ENCODE results near the gene ADAMTSL3.

Gene ADAMTSL3

DNA sequence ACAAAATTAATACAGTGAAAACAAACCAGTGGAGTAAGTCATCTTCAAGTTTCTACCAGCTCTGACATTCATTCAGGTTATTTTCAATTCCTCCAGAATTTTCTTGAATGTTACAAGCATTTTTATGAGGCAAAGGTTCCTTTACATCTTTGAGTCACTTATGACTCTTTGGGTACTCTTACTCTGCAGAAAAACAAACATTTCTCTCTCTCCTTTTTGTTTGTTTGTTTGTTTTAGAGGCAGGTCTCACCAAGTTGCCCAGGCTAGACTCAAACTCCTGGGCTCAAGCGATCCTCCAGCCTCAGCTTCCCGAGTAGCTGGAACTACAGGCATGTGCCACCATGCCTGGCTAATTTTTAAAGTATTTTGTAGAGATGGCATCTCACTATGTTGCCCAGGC, 233.5 kb downstream of the ADAMTSL3 start:
- no peak for DNase-seq

DNA sequence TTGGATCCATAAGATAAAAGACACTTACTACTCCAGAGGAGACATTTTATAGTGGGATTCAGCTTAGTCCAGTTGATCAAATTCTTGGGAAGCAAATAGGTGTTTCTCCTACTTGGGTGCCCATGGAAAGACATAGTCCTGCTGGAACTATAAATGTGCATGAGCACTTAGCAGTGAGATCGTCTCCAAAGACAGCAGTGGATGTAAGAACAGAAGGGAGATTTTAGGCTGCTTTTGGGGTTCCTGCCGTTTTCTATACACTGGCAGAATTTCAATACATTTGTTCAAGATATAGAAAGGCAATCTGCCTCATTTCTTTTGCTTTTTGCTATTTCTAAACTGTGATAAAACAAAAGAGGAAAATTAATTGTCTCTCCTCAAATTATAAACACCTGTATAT, 234.0 kb downstream of the ADAMTSL3 start:
- no peak for DNase-seq

DNA sequence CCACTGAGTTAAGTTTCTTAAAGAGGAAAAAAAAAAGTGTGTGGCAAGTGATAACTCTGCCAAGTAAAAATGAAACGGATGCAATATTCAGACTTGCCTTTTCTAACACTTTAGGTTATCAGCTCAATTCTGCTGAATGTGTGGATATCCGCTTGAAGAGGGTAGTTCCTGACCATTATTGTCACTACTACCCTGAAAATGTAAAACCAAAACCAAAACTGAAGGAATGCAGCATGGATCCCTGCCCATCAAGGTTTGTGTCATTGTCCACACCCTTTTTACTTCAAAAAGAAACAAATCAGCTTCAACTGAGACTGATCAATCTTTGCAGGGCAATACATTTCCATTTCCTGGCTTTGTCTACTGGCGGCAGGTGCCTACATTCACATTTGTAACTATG, 236.1 kb downstream of the ADAMTSL3 start:
- no peak for DNase-seq

DNA sequence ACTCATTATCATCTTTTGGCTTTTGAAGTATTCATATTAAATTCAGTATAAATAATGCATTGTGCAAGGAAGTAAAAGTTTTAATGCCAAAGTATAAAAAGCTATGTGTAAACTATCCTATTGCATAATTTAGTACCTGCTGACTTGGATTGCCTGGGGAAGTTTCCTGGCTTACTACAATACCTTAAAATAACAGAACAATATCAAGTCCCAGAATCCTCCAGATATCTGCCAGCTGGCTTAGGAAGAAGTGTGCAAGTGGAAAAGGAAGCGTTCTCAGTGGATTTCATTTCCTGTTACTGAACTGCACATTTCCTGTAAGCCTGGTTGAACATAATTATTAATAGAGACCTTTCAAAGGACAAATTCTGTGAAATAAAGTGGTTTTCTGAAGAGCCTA, 236.7 kb downstream of the ADAMTSL3 start:
- no peak for DNase-seq

DNA sequence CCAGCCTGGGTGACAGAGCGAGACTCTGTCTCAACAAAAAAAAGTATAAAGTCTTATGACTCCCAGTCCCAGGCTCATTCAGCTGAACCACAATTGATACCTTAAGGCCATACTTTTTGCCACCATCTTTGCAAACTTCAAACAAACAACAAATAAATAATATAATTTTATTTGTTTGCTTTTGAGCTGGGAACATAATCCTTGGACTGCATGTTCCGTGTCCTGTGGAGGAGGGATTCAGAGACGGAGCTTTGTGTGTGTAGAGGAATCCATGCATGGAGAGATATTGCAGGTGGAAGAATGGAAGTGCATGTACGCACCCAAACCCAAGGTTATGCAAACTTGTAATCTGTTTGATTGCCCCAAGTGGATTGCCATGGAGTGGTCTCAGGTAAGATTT, 238.6 kb downstream of the ADAMTSL3 start:
- DNase-seq = no peak

DNA sequence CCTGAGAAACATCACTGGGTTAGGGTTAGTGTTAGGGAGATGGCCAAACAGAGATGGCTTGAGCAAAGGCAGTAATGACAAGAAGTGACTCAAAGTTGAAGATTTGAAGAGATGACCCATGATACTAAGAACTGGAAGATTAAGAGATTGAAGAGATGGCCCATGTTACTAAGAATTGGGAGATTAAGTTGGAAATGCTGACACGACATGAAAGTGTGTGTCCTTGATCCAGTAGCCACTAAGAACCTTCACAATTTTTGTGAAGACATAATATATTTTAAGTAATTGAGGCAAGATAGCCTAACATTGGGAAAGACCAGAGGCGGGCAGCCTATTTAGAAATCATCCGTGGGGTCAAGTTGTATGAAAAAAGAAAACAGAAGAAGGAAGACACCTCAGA, 239.4 kb downstream of the ADAMTSL3 start:
- DNase-seq = no peak

DNA sequence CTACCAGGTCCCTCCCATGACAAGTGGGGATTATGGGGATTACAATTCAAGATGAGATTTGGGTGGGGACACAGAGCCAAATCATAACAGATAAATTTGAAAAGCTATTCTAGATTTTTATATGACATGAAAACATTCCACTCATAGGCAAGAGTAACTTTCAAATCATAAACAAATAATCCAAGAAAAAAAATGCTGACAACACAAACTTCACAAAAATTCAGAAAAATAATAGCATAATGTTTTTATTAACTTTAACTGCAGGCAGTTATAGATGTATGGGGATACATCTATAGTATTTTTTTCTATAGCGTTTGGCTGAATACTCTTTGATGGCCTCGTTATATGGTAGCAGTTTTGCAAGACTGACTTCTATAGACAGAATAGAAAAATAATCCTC, 243.1 kb downstream of the ADAMTSL3 start:
- no peak for DNase-seq

DNA sequence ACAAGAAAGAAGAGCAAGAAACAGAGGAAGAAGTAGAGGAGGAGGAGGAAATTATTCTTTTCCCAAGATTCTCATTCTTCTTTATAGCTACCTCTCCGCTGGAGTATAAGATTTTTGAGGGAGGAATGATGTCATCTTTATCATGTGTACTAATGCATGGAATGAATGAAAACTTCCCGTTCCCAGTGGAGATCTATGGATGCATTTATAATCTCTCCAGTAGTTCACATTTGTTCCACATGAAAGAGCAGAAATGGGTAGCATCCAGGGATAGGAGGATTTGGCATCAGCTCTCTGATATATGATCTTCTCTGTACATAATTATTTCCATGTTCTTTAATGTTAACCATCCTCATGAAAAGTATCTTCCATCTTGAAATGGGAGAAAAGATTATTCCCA, 244.4 kb downstream of the ADAMTSL3 start:
- no peak for DNase-seq

DNA sequence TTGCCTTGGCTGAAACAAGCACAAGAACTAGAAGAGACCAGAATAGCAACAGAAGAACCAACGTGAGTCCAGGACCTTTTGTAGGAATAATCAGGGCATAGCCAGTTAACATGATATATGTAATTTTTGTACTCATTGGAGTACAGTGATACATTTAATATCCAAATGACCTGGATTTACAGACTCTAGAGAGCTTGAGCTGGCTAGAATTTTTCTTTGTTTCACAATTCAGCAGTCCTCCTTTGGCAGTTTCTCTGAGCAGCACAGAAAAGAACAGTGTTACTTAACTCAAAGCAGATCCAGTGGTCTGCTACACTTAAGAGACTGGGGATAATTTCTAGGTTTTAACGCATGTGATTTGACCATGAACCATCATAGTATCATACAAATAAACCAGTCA, 245.7 kb downstream of the ADAMTSL3 start:
- no peak for DNase-seq

DNA sequence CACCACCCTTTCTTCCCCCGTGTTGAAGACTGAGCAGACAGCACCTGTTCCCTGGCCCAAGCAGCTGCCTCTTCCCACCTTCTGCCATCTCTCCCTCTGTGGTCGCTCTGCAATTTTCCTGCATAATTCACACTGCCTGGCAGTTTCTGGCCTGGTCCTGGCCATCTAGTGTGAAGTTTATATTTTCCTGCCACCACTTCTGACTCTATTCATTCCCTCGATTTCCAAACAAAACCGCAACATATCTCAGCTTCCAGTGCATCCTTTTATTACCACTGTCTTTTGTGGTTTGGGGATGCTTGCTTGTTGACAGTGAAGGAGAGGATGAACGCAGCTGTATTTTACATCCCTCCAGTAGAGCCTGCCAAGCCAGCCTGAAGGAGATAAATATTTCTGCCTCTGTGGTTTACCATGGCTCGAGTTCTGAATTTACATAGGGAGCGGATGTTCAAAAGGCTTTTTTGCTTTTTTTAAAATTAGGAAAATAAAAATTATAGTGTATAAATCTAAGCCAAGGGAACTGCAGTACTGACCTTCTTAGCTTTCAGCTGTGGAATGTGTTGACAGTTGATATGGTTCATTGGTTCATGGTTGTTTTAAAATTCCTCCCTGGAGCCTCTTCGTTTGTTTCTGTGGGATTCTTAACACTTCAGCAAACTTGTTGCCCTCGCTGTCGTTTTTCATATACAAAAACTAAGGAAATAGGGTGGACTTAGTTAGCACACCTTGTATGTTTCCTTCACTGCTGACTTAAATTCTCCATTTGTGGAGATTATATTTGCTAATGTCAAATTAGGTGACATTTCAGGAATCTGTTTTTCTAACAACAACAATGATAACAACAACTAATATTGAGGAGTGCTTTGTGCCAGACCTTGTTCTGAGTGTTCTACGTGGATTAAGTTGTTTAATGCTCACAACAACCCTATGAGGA, 250.5 kb downstream of the ADAMTSL3 start:
- DNase-seq = no peak

DNA sequence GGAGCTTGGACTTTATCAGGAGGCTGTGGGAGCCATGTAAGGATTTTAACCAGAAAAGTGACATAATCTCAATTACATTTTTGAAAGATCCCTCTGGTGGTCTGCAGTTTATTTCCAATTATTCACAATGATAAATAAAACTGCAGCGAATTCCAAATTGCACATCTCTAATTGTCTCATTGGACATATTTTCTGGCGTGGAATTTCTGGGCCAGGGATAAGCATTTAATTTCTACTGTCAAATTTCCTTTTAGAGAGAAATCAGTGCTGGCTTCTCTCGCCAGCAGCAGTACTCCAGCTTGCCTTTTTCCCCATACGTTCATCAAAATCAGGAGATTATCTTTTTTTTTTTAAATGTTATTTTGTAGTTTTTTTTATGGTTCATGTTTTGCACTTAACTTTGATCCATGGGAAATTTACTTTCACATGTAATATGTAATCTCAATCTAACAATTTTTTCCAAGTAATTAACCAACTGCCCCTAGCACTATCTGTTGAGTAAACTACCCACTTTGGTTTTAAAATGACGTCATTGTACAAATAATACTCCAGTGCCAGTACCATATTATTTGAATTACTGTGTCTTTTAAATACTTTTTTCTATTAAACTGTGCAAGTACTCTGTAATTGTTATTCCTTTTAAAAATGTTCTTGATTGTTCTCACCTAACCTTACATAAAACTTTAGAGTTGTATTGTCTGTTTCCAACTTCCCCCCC, 251.8 kb downstream of the ADAMTSL3 start:
- DNase-seq = no peak

DNA sequence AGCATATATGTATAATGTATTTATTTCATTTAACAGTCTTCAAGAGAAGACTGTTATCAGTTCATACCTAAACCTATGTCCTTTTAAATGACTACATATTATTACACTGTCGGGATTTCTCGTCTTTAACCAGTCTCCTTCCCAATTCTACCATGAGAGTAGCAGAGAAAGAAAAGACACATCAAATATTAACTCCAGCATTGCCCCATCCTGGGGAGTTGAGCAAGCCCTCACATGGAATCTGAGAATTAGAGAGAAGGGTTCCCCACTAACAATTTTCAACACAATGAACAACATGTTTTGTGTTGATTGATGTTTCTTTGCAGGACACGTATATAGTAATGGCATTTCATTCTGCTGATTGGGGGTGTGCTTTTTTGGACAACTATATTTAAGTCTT, 257.4 kb downstream of the ADAMTSL3 start:
- DNase-seq = no peak

DNA sequence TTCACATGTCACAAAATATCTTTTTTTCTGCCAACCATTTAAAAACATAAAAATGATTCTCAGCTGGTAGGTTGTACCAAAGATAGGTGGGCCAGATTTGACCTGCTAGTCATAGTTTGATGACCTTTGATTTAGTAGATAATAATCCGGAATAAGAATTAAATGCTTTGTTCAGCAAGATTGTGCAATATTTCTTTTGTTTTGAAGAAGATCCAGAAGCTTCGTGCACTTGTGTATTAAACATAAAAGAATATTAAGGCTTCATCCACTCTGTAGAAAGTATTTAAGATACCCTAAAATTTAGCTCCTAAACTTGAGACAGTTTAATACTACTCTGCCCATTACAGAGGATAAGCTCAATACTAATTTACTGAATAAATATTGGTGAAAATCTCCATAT, 258.4 kb downstream of the ADAMTSL3 start:
- no peak for DNase-seq

DNA sequence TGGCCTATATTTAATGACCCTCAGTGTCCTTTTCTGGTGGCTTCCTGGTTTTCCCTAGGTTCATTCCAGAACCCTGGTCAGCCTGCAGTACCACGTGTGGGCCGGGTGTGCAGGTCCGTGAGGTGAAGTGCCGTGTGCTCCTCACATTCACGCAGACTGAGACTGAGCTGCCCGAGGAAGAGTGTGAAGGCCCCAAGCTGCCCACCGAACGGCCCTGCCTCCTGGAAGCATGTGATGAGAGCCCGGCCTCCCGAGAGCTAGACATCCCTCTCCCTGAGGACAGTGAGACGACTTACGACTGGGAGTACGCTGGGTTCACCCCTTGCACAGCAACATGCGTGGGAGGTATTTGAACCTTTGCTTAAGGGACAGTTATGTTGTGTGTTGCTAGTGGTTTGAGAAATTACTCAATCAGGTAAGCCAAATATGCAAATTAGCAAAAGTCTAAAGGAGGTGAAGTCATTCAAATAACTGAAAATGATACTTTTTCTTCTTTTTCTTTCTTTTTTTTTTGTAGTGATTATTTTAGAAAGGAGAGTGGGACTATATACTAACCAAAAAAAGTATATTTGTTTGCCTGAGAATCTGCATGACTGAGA, 259.2 kb downstream of the ADAMTSL3 start:
- no peak for DNase-seq

DNA sequence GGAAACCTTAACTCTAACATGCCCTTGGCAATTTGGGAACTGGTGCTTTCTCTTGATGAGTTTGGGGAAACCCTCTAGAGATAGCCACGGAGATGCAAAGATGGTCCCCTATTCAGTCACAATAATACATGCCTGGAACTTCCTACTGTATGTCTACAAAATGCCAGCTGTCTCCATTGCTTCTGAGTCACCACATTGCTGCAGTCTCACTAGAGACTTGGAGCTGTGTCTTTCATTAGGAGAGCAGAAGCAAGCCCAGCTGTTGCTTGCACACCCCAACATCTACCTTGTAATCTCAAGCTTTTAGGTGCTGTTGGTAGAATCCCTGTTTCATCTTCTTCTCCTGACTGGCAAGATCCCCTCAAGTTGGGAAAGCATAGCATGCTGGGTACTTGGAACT, 261.0 kb downstream of the ADAMTSL3 start:
- no peak for DNase-seq

DNA sequence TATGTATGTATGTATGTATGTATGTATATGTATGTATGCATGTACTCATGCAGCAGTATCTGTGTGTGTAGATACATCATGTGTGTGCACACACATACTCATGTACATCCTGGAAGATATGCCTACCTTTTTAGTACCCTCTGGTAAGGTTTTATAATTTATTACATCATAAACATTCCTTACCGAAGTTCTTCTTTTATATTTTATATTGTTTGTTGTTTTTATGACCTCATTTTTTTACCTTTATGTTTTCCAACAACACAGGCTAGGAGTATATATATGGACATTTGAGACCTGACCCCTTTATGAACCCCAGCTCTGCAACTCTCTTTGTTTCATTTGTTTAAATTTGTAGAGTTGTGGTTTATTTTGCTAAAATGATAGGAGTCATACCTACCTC, 263.5 kb downstream of the ADAMTSL3 start:
- DNase-seq = no peak

DNA sequence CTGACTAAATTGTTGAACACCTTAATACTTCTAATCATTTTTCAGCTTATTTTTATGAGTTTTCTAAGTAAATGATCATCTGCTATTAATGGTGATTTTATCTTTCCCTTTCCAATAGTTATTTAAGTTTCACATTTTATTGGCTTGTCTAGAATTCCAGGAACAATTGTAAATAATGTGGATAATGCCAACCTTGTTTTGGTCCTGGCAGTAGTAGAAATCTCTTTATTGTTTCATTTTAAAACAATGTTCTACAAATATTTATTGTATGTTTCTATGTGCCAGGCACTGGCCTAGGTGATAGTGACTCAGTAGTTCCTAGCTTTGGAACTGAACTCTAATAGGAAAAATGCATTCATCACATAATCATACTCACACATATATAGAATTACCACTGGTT, 264.1 kb downstream of the ADAMTSL3 start:
- no peak for DNase-seq

DNA sequence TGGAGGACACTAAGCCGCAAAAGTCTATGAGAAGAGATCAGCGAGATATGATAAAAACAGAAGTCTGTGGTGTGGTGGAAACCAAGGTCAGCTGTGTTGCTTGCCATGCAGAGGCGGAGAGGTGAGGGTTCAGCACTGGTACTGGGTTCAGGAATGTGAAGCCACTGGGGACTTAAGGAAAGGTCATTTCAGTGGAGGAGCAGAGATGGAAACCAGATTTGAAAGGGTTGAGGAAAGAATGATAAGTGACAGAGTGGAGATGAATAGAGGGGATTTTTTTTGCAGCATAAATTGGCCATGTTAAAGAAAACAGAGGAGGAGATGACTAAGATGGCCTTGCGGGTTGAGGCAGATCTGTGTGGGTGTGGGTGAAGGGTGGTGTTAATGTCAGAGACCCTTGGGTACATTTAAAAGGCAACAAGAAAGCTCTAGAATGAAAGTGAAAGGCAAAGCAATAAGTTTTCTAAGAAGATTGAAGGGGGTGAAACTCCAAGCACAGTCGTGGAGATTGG, 265.5 kb downstream of the ADAMTSL3 start:
- DNase-seq = peak; percentile 25 to 26

DNA sequence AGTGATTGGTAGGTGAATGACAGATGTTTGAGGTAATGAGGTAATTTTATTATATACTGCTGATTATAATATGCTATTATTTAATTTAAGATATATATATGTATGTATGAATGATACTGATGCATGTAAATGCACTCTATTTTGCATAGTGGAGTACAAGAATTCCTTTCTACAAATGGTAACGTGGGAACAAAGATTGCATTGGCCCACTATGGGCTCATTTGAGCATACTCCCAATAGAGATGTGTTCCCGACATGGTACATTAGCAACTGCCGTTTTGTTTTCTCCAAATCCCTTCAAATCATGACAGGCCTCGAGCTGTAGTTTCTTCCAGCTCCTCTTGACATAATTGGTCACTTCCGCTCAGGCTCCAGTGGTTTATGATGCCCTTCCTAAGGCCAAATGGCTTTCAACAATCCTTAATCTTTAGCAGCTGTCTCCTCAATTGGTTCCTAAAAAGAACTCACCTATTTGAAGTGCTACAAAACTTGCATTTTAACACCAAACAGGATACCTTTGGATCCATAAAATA, 266.1 kb downstream of the ADAMTSL3 start:
- no peak for DNase-seq

DNA sequence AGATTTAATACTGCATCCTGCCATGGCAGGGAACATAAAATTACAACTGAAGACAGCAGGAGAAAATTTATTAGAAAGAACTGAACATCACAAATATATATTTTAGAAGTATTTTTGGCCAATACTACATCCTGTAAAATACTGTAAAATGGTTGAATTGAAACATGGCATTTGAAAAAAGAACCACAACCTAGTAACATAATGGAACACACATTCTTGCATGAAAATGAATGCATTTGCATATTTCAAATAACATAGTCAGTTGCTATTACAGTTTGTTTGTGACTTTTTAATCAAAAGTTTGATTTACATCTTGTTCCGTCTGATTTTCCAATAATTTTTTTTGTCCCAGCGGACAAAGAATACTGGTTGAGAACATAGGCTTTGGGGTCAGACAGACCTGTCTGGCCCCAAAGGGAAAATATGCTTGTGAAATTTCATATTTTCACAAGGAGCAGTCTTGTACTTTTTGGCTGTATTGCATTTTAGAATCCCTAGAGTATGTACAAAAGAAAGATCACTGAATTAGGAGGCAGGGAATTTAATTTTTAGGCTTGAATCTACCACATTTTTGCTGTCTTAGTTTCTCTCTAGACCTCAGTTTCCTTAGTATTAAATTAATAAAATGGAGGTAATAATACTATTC, 268.8 kb downstream of the ADAMTSL3 start:
- DNase-seq = no peak

DNA sequence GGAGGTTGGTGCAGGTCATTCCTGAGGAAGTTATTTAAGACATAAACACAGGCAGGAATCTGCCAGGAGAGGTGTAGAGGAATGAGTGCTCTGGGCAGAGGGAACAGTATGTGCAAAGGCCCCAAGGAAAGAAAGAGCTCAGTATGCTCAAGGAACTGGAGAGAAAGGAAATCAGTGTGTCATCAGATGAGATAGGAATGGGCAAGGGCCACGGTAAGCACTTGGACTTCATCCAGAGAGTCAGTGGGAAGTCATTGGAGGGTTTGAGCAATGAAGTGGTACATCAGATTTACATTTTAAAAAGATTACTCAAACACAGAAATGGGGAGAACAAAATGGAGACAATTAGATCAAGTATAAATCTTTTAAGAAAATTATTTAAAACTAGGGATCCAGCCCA, 272.2 kb downstream of the ADAMTSL3 start:
- no peak for DNase-seq

DNA sequence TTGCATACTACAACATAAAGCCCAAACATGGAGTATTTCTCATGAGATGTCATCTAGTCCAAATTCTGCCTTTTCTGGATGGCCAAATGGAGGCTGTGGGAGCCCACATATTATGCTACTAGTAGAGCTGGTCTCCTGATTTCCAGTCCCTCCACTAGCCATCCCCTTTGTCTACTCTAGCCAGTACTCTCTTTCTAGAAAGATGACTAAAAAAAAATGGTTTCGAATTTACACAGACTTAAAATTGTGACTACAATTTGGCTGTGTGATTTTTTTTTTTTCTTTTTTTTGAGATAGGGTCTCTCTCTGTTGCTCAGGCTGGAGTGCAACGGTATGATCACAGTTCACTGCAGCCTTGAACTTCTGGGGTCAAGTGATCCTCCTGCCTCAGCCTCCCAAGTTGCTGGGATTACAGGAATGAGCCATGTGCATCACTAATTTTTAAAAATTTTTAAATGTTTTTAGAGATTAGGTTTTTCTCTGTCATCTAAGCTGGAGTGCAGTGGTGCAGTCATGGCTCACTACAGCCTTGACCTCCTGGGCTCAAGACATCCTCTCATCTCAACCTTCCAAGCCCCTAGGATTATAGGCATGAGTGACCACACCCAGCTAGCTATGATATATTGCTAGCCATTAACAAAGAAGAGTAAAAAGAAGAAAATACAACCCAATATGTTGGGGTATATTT, 273.9 kb downstream of the ADAMTSL3 start:
- DNase-seq = no peak
